ENCODE results near the gene C9orf78. TPM values are rescaled to one million over a fixed set of nuclear protein-coding genes. Genes with fewer than 3 reads are reported as not detected.

C9orf78 gene
- total RNA-seq (43.8 and 48.3 TPM in 2 replicates), polyA plus RNA-seq (47.9 and 48.6 TPM in 2 replicates)

- no peaks in the 10 kb centered on the region for H3K36me3 ChIP-seq (replicated peaks; ENCODE audit: insufficient read depth, low read depth)
- peaks cover 42% of the 10 kb centered on the region for H3K79me2 ChIP-seq
- peak within 1 kb of the TSS; percentile 93 for H2AFZ ChIP-seq
These were observed at the start of gene C9orf78, which contains the start of gene USP20 for GRCh38 chr9:129835128-129835859. TSS of gene C9orf78 (minus strand) at chr9:129835275. CDS start at chr9:129835221, 54 bp downstream. TSS of gene USP20 (plus strand) at chr9:129835458. CDS start at chr9:129852556, 17,098 bp downstream.

GRCh38 chr9:129884220-129885017 is 49.3 kb upstream of the C9orf78 start:
- Histone ChIP-seq H3K79me2 (no peaks in the 10 kb centered on the region), H3K36me3 (replicated peaks; ENCODE audit: insufficient read depth, low read depth) (no peaks in the 10 kb centered on the region), H3K27ac (peak overlapping the region; percentile 70), H3K4me2 (peak overlapping the region; percentile 80), H4K20me1 (ENCODE audit: insufficient read depth, poor library complexity, severe bottlenecking) (no peaks in the 10 kb centered on the region), H2AFZ (peak overlapping the region; percentile 61), H3K9me3 (ENCODE audit: low read depth) (no peaks in the 10 kb centered on the region), H3K4me3 (peak overlapping the region; percentile 15), H3K4me1 (ENCODE audit: insufficient read depth) (peaks cover 25% of the 10 kb centered on the region), H3K9me2 (replicated peaks; ENCODE audit: insufficient read depth) (no peaks in the 10 kb centered on the region), H3K27me3 (no peaks in the 10 kb centered on the region)
- no peak for TF ChIP-seq EZH2phosphoT487 (IDR thresholded peaks at IDR 0.05; ENCODE audit: low read depth, severe bottlenecking, unreplicated experiment)
- TF ChIP-seq EZH2 (IDR thresholded peaks at IDR 0.05; ENCODE audit: borderline replicate concordance), result no peak
- TF ChIP-seq CTCF (IDR thresholded peaks at IDR 0.05; ENCODE audit: poor library complexity), result no peak
- DNase-seq (ENCODE audit: low spot score), result peak; percentile 95
- WGBS (ENCODE audit: low lambda C conversion rate, missing lambda C conversion rate), result 17% methylated on average over 24 of the region's 24 CpGs

More at GRCh38 chr9:129835128-129835859, at the start of gene C9orf78, which contains the start of gene USP20:
- peak; percentile 100 for DNase-seq (ENCODE audit: low spot score)
- no peaks in the 10 kb centered on the region for H3K27me3 ChIP-seq
- H3K4me2 ChIP-seq, result peak within 1 kb of the TSS; percentile 89
- H3K4me3 ChIP-seq, result peak within 1 kb of the TSS; percentile 91
- 0% methylated on average over 38 of the region's 81 CpGs for WGBS (ENCODE audit: low lambda C conversion rate, missing lambda C conversion rate)
- H3K27ac ChIP-seq, result peak within 1 kb of the TSS; percentile 88
- H4K20me1 ChIP-seq (ENCODE audit: insufficient read depth, poor library complexity, severe bottlenecking), result no peaks in the 10 kb centered on the region
- no peaks in the 10 kb centered on the region for H3K4me1 ChIP-seq (ENCODE audit: insufficient read depth)
- H3K9me2 ChIP-seq (replicated peaks; ENCODE audit: insufficient read depth), result no peaks in the 10 kb centered on the region
- no peaks in the 10 kb centered on the region for H3K9me3 ChIP-seq (ENCODE audit: low read depth)
- TF ChIP-seq EZH2phosphoT487 (IDR thresholded peaks at IDR 0.05; ENCODE audit: low read depth, severe bottlenecking, unreplicated experiment) (no peak), CTCF (IDR thresholded peaks at IDR 0.05; ENCODE audit: poor library complexity) (no peak), EZH2 (IDR thresholded peaks at IDR 0.05; ENCODE audit: borderline replicate concordance) (no peak)

GRCh38 chr9:129881547-129882324 is 46.7 kb upstream of the C9orf78 start:
- 92% methylated on average over 19 of the region's 19 CpGs for WGBS (ENCODE audit: low lambda C conversion rate, missing lambda C conversion rate)
- no peaks in the 10 kb centered on the region for H3K9me2 ChIP-seq (replicated peaks; ENCODE audit: insufficient read depth)
- H3K27ac ChIP-seq, result no peak overlapping the region
- no peak overlapping the region for H3K4me3 ChIP-seq
- H3K27me3 ChIP-seq, result no peaks in the 10 kb centered on the region
- H3K4me2 ChIP-seq, result no peak overlapping the region
- no peaks in the 10 kb centered on the region for H3K9me3 ChIP-seq (ENCODE audit: low read depth)
- no peaks in the 10 kb centered on the region for H4K20me1 ChIP-seq (ENCODE audit: insufficient read depth, poor library complexity, severe bottlenecking)
- no peaks in the 10 kb centered on the region for H3K79me2 ChIP-seq
- H3K36me3 ChIP-seq (replicated peaks; ENCODE audit: insufficient read depth, low read depth), result no peaks in the 10 kb centered on the region
- no peak overlapping the region for H2AFZ ChIP-seq
- TF ChIP-seq EZH2phosphoT487 (IDR thresholded peaks at IDR 0.05; ENCODE audit: low read depth, severe bottlenecking, unreplicated experiment) (no peak), EZH2 (IDR thresholded peaks at IDR 0.05; ENCODE audit: borderline replicate concordance) (no peak), CTCF (IDR thresholded peaks at IDR 0.05; ENCODE audit: poor library complexity) (no peak)
- no peak for DNase-seq (ENCODE audit: low spot score)
- H3K4me1 ChIP-seq (ENCODE audit: insufficient read depth), result peaks cover 25% of the 10 kb centered on the region
